GM18517 (cell line): ENCODE results near the gene BNIP5.
"Not testable (repeated sequence)": the region's sequence is repeated elsewhere in the genome, so short reads cannot be mapped to it uniquely, and the experiment has no call there.

ENCODE experiments used
- ATAC-seq: cut with Tn5 transposase; IDR thresholded peaks from one replicate; pipeline ENCODE4 v1.9.1; 2021; ENCODE audit warnings: mild to moderate bottlenecking, moderate library complexity; ENCODE audit not compliant: unreplicated experiment

Gene BNIP5

DNA sequence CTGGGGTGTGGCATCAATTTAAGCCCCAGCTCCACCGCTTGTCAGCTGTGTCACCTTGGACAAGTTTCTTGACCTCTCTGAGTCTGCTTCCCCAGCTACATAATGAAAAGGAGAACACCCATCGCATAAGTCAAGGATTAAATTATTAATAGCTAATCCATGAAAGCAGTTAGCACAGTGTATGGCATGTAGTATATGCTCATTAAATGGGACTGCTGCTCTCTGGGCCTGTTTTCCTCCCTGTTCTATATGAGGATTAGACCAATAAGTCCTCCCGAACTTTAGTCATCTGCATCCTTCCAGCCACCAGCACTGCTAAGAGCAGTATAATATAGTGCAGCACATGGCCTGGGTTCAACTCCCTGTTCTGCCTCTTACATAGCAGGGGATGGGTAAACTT is 31.1 kb upstream of the BNIP5 start:
- no peak for ATAC-seq

DNA sequence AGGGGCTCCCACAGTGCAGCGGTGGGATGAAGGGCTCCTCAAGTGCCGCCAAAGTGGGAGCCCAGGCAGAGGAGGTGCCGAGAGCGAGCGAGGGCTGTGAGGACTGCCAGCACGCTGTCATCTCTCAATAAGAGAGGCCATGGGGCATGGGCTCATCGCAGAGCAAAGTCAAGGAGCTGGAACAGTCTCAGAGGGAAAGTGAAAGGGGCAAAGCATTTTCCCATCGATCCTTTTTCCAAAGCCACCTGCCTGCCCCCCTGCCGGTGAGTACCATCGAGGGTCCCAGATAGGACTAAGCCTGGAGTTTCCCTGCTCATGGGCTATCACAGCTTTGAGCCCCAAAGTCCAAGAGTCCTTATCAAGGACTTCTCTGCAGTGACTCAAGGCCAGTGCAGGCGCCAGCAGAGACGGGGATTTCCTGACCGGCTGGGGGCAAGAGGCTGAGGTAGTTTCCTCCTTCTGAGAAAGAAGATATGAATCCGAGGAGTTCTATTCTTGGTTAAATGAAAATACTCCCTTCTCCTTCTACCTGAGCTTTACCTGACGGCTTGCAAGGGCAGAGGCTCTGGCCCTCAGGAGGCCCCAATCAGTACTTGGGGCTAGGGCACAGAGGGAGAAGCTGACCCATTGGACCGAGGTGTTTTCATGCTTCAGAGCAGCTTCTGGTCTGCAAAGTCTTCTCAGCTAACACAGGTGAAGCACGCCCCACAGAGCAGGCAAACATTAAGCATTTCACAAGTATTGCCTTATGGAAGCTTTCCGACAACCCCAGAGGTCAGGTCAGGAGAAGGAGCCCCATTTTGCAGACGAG is 28.2 kb upstream of the BNIP5 start:
- ATAC-seq, result no peak

DNA sequence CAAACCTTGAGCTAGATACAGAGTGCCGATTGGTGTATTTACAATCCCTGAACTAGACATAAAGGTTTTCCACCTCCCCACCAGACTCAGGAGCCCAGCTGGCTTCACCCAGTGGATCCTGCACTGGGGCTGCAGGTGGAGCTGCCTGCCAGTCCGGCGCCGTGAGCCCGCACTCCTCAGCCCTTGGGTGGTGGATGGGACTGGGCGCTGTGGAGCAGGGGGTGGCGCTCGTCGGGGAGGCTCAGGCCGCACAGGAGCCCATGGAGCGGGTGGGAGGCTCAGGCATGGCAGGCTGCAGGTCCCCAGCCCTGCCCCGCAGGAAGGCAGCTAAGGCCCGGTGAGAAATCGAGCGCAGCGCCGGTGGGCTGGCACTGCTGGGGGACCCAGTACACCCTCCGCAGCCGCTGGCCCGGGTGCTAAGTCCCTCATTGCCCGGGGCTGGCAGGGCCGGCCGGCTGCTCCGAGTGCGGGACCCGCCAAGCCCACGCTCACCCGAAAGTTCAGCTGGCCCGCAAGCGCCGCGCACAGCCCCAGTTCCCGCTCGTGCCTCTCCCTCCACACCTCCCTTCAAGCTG is 27.5 kb upstream of the BNIP5 start:
- ATAC-seq, result not testable (repeated sequence)

DNA sequence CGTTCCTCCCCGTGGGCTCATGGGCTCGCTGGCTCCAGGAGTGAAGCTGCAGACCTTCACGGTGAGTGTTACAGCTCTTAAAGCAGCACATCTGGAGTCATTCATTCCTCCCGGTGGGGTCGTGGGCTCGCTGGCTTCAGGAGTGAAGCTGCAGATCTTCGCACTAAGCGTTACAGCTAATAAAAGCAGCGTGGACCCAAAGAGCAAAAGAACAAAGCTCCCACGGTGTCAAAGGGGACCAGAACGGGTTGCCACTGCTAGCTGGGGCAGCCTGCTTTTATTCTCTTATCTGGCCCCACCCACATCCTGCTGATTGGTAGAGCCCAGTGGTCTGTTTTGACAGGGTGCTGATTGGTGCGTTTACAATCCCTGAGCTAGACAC is 26.7 kb upstream of the BNIP5 start:
- not testable (repeated sequence) for ATAC-seq

- ATAC-seq, result no peak
Measured at GRCh38 chr6:36362551-36363370, 26.1 kb upstream of the BNIP5 start.

DNA sequence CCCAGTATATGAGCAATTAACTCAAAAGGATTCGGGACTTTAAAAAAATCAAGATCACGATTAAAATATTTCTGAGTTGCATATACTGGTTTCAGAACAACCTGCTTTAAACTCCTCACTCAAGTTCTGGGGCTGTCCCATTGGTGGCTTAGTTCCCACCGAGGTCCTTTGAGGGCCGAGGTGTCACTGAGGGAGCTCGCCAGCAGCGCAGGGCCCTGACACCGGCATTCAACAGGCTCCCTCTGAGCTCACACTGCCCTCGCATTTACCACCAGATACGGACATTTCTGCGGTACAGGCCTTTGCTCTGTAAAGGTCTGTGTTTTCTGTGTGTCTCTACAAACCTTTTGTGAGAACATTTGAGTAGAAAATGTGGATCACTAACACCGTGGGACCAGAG is 24.4 kb upstream of the BNIP5 start:
- no peak for ATAC-seq

DNA sequence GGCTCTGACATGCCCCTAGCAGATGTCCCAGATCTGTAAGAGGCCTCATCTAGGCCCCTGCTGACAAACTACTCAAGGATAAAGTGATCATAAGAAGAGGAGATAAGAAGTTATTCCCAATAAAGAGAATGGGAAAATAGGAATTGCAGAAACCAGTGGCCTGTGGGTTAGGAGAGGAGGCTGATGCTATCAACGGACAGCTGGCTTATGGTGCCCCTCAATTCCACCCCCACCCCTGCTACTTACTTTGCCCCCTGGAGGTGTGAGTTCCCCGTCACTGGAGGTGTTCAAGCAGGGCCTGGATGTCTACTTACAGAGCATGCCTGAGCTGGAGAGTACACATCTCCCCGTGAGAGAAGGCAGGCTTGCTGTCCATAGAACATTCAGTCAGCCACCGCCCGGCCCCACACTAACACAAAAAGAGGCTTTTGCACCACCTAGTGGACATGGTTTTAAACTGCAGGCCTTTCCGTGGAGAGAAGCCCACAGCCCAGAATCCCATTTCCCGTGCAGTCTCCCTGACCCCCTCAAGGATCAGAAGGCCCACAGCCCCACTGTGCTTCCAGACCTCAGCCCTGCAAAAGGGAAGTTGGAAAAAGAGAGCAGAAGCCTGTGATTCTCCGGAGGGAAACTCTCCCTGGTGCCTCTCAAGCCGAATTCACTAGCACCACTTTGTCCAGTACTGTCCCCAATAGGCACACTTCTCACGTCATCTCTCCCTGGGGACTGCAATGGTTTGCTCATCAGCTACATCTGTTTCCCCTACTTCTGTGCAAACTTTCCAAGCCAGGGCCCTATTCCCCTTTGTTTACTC is 23.8 kb upstream of the BNIP5 start:
- ATAC-seq, result no peak

GRCh38 chr6:36358226-36358915 is 21.7 kb upstream of the BNIP5 start:
- no peak for ATAC-seq

GRCh38 chr6:36357872-36358225 is 21.2 kb upstream of the BNIP5 start:
- no peak for ATAC-seq

DNA sequence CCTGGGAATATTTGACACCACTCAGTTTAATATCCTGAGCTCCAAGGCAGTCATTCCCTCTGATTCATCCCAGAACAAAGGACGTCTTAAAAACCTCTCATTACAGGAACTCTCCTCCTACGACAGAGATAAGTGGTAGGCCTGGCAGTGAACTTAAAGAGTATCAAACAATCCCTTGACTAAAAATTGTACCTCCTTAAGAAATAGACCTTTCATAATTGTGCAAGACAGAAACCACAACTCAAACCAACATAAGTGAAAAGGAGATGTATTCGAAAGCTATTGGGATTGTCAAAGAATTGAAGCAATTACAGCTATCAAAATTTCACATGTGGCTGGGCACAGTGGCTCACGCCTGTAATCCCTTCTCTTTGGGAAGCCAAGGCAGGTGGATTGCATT is 19.1 kb upstream of the BNIP5 start:
- ATAC-seq, result no peak

- ATAC-seq, result no peak
Measured at GRCh38 chr6:36353411-36353915, 16.8 kb upstream of the BNIP5 start.

DNA sequence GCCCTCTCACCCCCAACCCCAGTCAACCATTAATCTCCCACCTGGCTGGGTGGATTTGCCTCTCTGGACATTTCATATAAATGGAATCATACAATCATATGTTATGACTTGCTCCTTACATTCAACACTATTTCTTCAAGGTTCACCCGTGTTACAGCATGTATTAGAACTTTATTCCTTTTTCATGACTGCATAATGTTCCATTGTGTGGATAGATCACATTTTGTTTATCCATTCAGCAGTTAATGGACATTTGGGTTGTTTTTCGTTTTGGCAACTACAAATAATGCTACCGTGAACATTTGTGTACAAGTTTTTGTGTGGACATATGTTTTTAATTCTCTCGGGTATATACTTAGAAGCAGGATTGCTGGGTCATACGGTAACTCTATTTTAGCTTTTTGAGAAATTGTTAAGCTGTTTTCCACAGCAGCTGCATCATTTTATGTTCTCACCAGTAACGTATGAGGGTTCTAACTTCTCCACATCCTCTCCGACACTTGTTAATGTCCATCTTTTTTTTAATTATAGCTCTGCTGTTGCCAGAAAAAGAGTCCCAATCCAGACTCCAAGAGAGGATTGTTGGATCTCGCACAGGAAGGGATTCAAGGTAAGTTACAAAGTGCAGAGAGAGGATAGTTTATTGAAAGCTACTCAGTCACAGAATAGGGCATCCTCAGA is 15.9 kb upstream of the BNIP5 start:
- no peak for ATAC-seq

DNA sequence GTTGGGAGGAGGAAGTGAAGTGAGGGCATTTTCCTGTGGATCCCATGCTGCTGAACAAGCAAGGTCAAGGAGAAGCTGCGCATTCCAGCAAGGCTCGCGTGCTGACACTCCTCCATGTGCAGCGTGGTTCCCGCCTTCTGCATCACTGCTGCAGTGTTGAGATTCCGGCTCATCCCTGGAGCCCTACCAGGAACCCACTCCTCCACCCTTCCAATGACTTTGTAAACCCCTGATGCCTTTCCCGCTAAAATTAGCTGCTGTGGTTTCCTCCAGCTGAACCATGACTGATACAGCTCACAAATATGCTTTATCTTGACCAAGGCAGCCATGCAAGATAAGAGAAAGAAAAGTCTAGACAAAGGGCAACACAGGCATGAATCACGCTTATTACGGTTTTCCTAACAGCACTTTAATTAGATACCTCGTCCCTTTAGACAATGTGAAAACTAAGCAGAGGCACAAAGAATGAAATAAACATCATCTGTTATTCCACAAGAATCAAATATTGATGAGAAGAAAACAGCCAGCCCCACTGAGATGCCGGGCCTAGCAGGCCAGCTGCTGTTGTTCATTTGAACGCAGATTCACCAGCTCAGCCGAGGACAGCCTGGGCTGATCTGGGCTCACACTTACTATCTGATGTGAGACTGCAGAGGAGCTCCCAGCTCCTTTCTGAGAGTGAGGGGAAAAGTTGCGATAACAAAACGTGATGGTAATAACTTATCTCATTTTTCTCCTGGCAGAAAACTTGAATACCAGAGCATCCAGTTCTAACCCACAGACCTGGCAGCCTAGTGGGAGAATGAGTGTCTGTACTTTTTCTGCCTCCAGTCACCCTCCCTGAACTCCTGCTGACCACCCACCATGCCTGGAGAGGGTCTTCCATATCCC is 14.2 kb upstream of the BNIP5 start:
- no peak for ATAC-seq

DNA sequence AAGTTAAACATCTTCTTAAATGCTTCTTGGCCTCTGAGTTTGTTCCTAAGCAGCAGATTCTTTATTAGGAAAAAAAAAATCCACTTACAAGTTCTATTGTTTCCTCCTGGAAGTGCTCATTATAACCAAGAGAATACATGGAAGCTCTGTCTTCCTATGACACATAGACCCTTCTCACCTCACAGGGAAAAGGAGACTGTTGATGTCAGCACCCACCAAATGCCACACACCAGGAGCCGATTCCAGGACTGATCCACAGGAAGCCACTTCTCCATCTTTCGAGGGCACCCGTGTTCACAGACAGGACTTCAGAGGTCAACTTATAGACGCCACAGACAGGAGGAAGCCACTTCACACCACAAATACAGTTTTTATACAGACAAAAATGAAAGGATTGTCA is 13.4 kb upstream of the BNIP5 start:
- no peak for ATAC-seq

DNA sequence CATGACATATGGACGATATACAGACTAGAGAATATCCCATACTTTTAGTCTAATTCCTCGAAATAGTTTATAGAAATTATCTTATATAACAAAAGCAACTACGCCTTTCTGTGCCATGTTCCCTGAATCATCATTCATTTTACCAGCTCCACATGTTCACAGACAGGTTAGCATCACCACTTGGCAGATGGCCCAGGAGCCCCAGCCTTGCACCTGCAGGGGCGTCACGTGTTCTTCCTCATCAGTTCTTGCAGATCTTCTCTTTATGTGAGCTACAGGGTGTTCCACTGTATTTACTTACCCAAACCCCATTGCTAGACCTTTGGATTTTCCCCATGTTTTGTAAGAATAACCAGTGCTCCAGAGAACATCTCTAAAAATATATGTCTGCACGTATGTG is 12.6 kb upstream of the BNIP5 start:
- ATAC-seq, result no peak

DNA sequence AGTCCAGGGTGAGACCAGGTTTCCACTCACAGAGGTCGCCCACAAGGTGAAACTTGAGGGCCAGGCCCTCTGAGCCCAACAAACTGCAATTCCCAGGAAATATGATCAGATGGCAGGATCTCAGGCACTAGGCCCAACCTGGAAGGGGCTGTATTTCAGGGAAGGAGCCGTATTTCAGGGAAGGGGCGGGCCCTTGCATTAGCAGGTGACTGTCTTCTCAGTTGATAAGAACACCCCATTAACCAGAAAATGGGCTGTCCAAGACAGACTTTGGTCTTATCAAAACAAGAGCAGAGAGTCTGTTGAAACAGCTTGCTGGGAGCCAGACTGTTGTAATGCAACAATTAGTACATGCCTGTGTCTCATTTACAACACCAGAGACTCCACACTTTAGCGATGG is 10.9 kb upstream of the BNIP5 start:
- ATAC-seq, result no peak

- no peak for ATAC-seq
Measured at GRCh38 chr6:36346486-36347273, 10.0 kb upstream of the BNIP5 start.
